HepG2 (cell line): Measurements from ENCODE around the gene SMIM36.

Experiments
- CREM ChIP-seq, 2 experiments: sonication (generic) in 1 of 2; formaldehyde crosslinking in 1 of 2; IDR thresholded peaks; 2 replicates each; pipeline versions ENCODE4 v1.4.0 to v1.6.1; 2016 to 2020; ENCODE audit warnings: antibody characterized with exemption in 1 of 2, mild to moderate bottlenecking in 1 of 2, missing genetic modification reagents in 1 of 2
- ELF1 ChIP-seq: sonication (generic); formaldehyde crosslinking; IDR thresholded peaks from 2 replicates; pipeline ENCODE4 v1.4.0; 2020; ENCODE audit warnings: missing genetic modification reagents
- EZH2 ChIP-seq: conservative IDR thresholded peaks from 2 replicates; pipeline ENCODE4 v1.6.1; 2012; ENCODE audit warnings: mild to moderate bottlenecking, low read depth, low read length, moderate library complexity
- HOXA7 ChIP-seq: sonication (generic); formaldehyde crosslinking; IDR thresholded peaks from 2 replicates; pipeline ENCODE4 v1.8.1; 2022; ENCODE audit warnings: mild to moderate bottlenecking, missing genetic modification reagents, moderate library complexity
- JUN ChIP-seq: sonication (generic); formaldehyde crosslinking; IDR thresholded peaks from 2 replicates; pipeline ENCODE4 v1.4.0; 2020; ENCODE audit warnings: mild to moderate bottlenecking, missing genetic modification reagents
- POLR2A ChIP-seq, 2 experiments: IDR thresholded peaks; 2 replicates each; pipeline ENCODE4 v1.6.1; 2011; ENCODE audit warnings: low read depth in 2 of 2, low read length in 2 of 2, mild to moderate bottlenecking in 1 of 2, moderate library complexity in 1 of 2; ENCODE audit not compliant: insufficient read depth in 1 of 2
- TOPORS ChIP-seq: sonication (generic); formaldehyde crosslinking; IDR thresholded peaks from 2 replicates; pipeline ENCODE4 v1.8.0; 2023; ENCODE audit warnings: mild to moderate bottlenecking, missing genetic modification reagents
- YY1 ChIP-seq: IDR thresholded peaks from 2 replicates; pipeline ENCODE4 v1.6.1; 2011; ENCODE audit warnings: low read length, low read depth, moderate library complexity, mild to moderate bottlenecking; ENCODE audit not compliant: insufficient read depth, insufficient replicate concordance
- ZMYM3 ChIP-seq: sonication (generic); formaldehyde crosslinking; IDR thresholded peaks from 2 replicates; pipeline ENCODE4 v1.5.1; 2020; ENCODE audit warnings: mild to moderate bottlenecking, missing genetic modification reagents
- ZNF335 ChIP-seq: sonication (generic); formaldehyde crosslinking; IDR thresholded peaks from 2 replicates; pipeline ENCODE4 v1.4.0; 2020; ENCODE audit warnings: missing genetic modification reagents
- ZSCAN5A ChIP-seq: sonication (generic); formaldehyde crosslinking; IDR thresholded peaks from 2 replicates; pipeline ENCODE4 v1.8.0; 2022; ENCODE audit warnings: mild to moderate bottlenecking, missing genetic modification reagents, borderline replicate concordance
- TF ChIP-seq, protein P1 (sequence below), 2 experiments: sonication (generic) in 1 of 2; formaldehyde crosslinking in 1 of 2; IDR thresholded peaks; 2 replicates each; pipeline versions ENCODE4 v1.5.1 to v1.6.1; 2011 to 2020; ENCODE audit warnings: borderline replicate concordance in 1 of 2, low read depth in 1 of 2, low read length in 1 of 2, mild to moderate bottlenecking in 1 of 2, missing genetic modification reagents in 1 of 2, moderate library complexity in 1 of 2
- TF ChIP-seq, protein P2 (sequence below): sonication (generic); formaldehyde crosslinking; IDR thresholded peaks from 2 replicates; pipeline ENCODE4 v1.5.0; 2020; ENCODE audit warnings: mild to moderate bottlenecking, missing genetic modification reagents, moderate library complexity
- TF ChIP-seq, protein P3 (sequence below): sonication (generic); formaldehyde crosslinking; IDR thresholded peaks from 2 replicates; pipeline ENCODE4 v1.4.0; 2020; ENCODE audit warnings: low read depth, missing genetic modification reagents

DNA sequence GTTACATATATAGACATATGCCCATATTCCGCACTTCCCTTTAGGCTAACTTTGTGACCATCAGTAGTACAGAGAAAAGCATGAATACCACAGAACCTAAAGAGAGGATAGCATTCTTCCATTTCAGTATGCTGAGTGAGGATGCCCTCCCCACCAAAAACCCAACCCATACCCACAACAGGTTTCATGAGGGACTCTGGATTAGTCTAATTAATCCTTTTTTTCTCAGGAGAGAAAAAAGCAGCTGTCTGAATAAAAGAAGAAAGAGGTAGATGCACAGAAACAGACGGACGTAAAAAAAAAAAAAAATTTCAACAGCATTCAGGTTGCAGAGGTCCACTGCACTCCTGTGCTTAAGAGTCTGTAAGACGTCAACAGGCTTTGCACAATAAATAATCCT is 96.3 kb downstream of the SMIM36 start:
- TF ChIP-seq CREM (IDR thresholded peaks at IDR 0.05), result no peak
- no peak for TF ChIP-seq CREM (CRISPR knock-in tag; IDR thresholded peaks at IDR 0.05)
- TF ChIP-seq EZH2, result no peak
- no peak for TF ChIP-seq HOXA7
- TF ChIP-seq ELF1, result no peak
- no peak for TF ChIP-seq POLR2A (IDR thresholded peaks at IDR 0.05; ENCODE audit: insufficient read depth in 1 of 2, low read depth in 2 of 2, low read length in 2 of 2)
- TF ChIP-seq ZNF335 (CRISPR knock-in tag), result no peak
- TF ChIP-seq ZSCAN5A (CRISPR knock-in tag), result no peak
- TF ChIP-seq TOPORS (CRISPR knock-in tag), result no peak
- TF ChIP-seq, protein P1, sequence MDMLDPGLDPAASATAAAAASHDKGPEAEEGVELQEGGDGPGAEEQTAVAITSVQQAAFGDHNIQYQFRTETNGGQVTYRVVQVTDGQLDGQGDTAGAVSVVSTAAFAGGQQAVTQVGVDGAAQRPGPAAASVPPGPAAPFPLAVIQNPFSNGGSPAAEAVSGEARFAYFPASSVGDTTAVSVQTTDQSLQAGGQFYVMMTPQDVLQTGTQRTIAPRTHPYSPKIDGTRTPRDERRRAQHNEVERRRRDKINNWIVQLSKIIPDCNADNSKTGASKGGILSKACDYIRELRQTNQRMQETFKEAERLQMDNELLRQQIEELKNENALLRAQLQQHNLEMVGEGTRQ (IDR thresholded peaks at IDR 0.05; ENCODE audit: low read depth, low read length), result no peak
- TF ChIP-seq, protein P1 (CRISPR knock-in tag; IDR thresholded peaks at IDR 0.05; ENCODE audit: borderline replicate concordance), result no peak
- TF ChIP-seq YY1, result no peak
- TF ChIP-seq, protein P2, sequence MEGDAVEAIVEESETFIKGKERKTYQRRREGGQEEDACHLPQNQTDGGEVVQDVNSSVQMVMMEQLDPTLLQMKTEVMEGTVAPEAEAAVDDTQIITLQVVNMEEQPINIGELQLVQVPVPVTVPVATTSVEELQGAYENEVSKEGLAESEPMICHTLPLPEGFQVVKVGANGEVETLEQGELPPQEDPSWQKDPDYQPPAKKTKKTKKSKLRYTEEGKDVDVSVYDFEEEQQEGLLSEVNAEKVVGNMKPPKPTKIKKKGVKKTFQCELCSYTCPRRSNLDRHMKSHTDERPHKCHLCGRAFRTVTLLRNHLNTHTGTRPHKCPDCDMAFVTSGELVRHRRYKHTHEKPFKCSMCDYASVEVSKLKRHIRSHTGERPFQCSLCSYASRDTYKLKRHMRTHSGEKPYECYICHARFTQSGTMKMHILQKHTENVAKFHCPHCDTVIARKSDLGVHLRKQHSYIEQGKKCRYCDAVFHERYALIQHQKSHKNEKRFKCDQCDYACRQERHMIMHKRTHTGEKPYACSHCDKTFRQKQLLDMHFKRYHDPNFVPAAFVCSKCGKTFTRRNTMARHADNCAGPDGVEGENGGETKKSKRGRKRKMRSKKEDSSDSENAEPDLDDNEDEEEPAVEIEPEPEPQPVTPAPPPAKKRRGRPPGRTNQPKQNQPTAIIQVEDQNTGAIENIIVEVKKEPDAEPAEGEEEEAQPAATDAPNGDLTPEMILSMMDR (CRISPR knock-in tag), result no peak
- TF ChIP-seq JUN, result no peak
- TF ChIP-seq, protein P3, sequence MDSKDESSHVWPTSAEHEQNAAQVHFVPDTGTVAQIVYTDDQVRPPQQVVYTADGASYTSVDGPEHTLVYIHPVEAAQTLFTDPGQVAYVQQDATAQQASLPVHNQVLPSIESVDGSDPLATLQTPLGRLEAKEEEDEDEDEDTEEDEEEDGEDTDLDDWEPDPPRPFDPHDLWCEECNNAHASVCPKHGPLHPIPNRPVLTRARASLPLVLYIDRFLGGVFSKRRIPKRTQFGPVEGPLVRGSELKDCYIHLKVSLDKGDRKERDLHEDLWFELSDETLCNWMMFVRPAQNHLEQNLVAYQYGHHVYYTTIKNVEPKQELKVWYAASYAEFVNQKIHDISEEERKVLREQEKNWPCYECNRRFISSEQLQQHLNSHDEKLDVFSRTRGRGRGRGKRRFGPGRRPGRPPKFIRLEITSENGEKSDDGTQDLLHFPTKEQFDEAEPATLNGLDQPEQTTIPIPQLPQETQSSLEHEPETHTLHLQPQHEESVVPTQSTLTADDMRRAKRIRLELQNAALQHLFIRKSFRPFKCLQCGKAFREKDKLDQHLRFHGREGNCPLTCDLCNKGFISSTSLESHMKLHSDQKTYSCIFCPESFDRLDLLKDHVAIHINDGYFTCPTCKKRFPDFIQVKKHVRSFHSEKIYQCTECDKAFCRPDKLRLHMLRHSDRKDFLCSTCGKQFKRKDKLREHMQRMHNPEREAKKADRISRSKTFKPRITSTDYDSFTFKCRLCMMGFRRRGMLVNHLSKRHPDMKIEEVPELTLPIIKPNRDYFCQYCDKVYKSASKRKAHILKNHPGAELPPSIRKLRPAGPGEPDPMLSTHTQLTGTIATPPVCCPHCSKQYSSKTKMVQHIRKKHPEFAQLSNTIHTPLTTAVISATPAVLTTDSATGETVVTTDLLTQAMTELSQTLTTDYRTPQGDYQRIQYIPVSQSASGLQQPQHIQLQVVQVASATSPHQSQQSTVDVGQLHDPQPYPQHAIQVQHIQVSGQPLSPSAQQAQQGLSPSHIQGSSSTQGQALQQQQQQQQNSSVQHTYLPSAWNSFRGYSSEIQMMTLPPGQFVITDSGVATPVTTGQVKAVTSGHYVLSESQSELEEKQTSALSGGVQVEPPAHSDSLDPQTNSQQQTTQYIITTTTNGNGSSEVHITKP (CRISPR knock-in tag), result no peak
- TF ChIP-seq ZMYM3 (CRISPR knock-in tag), result no peak
